Measurements from ENCODE around the gene BNIP3.

The BNIP3 gene

GRCh38 chr10:131949041-131949862 is 32.5 kb downstream of the BNIP3 start:
- no peak for DNase-seq (ENCODE audit: low read depth in 3 of 3)

GRCh38 chr10:131948501-131948900 is 33.2 kb downstream of the BNIP3 start:
- DNase-seq (ENCODE audit: low read depth in 3 of 3): no peak

GRCh38 chr10:131947631-131948347 is 33.9 kb downstream of the BNIP3 start:
- no peak for DNase-seq (ENCODE audit: low read depth in 3 of 3)

GRCh38 chr10:131946880-131947279 is 34.8 kb downstream of the BNIP3 start:
- DNase-seq (ENCODE audit: low read depth in 3 of 3): no peak

- DNase-seq (ENCODE audit: low read depth in 3 of 3): no peak
Observed at GRCh38 chr10:131946321-131946751, 35.4 kb downstream of the BNIP3 start.

- no peak for DNase-seq (ENCODE audit: low read depth in 3 of 3)
Observed at GRCh38 chr10:131944976-131945695, 36.6 kb downstream of the BNIP3 start.

- no peak for DNase-seq (ENCODE audit: low read depth in 3 of 3)
Observed at GRCh38 chr10:131944412-131944811, 37.3 kb downstream of the BNIP3 start.

- no peak for DNase-seq (ENCODE audit: low read depth in 3 of 3)
Observed at GRCh38 chr10:131943021-131943814, 38.5 kb downstream of the BNIP3 start.

- DNase-seq (ENCODE audit: low read depth in 3 of 3): no peak
Observed at GRCh38 chr10:131942455-131942854, 39.3 kb downstream of the BNIP3 start.

- DNase-seq (ENCODE audit: low read depth in 3 of 3): no peak
Observed at GRCh38 chr10:131938681-131939080, 43.0 kb downstream of the BNIP3 start.

GRCh38 chr10:131937836-131938235 is 43.9 kb downstream of the BNIP3 start:
- no peak for DNase-seq (ENCODE audit: low read depth in 3 of 3)

GRCh38 chr10:131936736-131937135 is 45.0 kb downstream of the BNIP3 start:
- DNase-seq (ENCODE audit: low read depth in 3 of 3): no peak

GRCh38 chr10:131936294-131936693 is 45.4 kb downstream of the BNIP3 start:
- no peak for DNase-seq (ENCODE audit: low read depth in 3 of 3)

- no peak for DNase-seq (ENCODE audit: low read depth in 3 of 3)
Observed at GRCh38 chr10:131935260-131935659, 46.5 kb downstream of the BNIP3 start.

GRCh38 chr10:131934769-131935168 is 47.0 kb downstream of the BNIP3 start:
- DNase-seq (ENCODE audit: low read depth in 3 of 3): no peak

- no peak for DNase-seq (ENCODE audit: low read depth in 3 of 3)
Observed at GRCh38 chr10:131933696-131934086, 48.0 kb downstream of the BNIP3 start.

GRCh38 chr10:131933016-131933695 is 48.6 kb downstream of the BNIP3 start:
- no peak for DNase-seq (ENCODE audit: low read depth in 3 of 3)

- no peak for DNase-seq (ENCODE audit: low read depth in 3 of 3)
Observed at GRCh38 chr10:131931981-131932380, 49.7 kb downstream of the BNIP3 start.

- no peak for DNase-seq (ENCODE audit: low read depth in 3 of 3)
Observed at GRCh38 chr10:131930586-131931330, 51.0 kb downstream of the BNIP3 start.

GRCh38 chr10:131930150-131930549 is 51.6 kb downstream of the BNIP3 start:
- no peak for DNase-seq (ENCODE audit: low read depth in 3 of 3)
